PC-9 (cell line): ENCODE measurements around the gene ASCC3. TPM values are rescaled to one million over a fixed set of nuclear protein-coding genes. Genes with fewer than 3 reads are reported as not detected.
"Not testable (repeated sequence)": the region's sequence is repeated elsewhere in the genome, so short reads cannot be mapped to it uniquely, and the experiment has no call there.

Experiments
- BruUV-seq: library from RNA; stranded (reverse); fragments of 400-500 nt; replicated peaks from 2 replicates; lab custom pipeline; 2021; lab: Mats Ljungman, UMichigan
- CTCF ChIA-PET: fragments of 300-600 bp; sonication (Branson Sonifier 250); formaldehyde crosslinking; loops from one replicate; lab custom pipeline; 2022; ENCODE audit warnings: antibody characterized with exemption; lab: Charles Lee
- POLR2A ChIA-PET: fragments of 300-600 bp; sonication (Branson Sonifier 250); formaldehyde crosslinking; loops from one replicate; lab custom pipeline; 2022; ENCODE audit warnings: antibody characterized with exemption; ENCODE audit not compliant: unreplicated experiment; lab: Charles Lee
- DNase-seq, 2 experiments: peaks; one replicate each; pipeline versions ENCODE4 v3.0.0 to v3.0.0-alpha.2; 2015 to 2022; ENCODE audit warnings: mixed read lengths in 1 of 2
- H2AFZ ChIP-seq: fragments of 200-600 bp; sonication (generic); 2 replicates; pipeline ENCODE4 v1.8.1; 2017; ENCODE audit warnings: antibody characterized with exemption
- H3F3A ChIP-seq: fragments of 200-600 bp; sonication (generic); 2 replicates; pipeline ENCODE4 v1.8.1; 2017; ENCODE audit warnings: antibody characterized with exemption, mild to moderate bottlenecking, low read depth; ENCODE audit not compliant: insufficient read depth
- H3K27ac ChIP-seq: fragments of 200-600 bp; sonication (generic); 2 replicates; pipeline ENCODE4 v1.6.1; 2016; ENCODE audit warnings: mixed run types
- H3K27me3 ChIP-seq: fragments of 200-600 bp; sonication (generic); 2 replicates; pipeline ENCODE4 v1.6.1; 2016; ENCODE audit warnings: low read depth, mixed run types; ENCODE audit not compliant: insufficient read depth
- H3K36me3 ChIP-seq: fragments of 200-600 bp; sonication (generic); 2 replicates; pipeline ENCODE4 v1.6.1; 2016; ENCODE audit warnings: low read depth, mixed run types
- H3K4me1 ChIP-seq: fragments of 200-600 bp; sonication (generic); replicated peaks from 2 replicates; pipeline ENCODE4 v1.6.1; 2016; ENCODE audit warnings: mixed run types; ENCODE audit not compliant: insufficient read depth
- H3K4me2 ChIP-seq: fragments of 200-600 bp; sonication (generic); 2 replicates; pipeline ENCODE4 v1.6.1; 2017; ENCODE audit warnings: mixed run types
- H3K4me3 ChIP-seq: fragments of 200-600 bp; sonication (generic); 2 replicates; pipeline ENCODE4 v1.6.1; 2016; ENCODE audit warnings: mixed run types
- H3K79me2 ChIP-seq: fragments of 200-600 bp; sonication (generic); 2 replicates; pipeline ENCODE4 v1.6.1; 2017; ENCODE audit warnings: low read depth, mixed run types
- H3K9me2 ChIP-seq: fragments of 200-600 bp; sonication (generic); 2 replicates; pipeline ENCODE4 v1.8.1; 2017; ENCODE audit warnings: mild to moderate bottlenecking; ENCODE audit not compliant: insufficient read depth
- H3K9me3 ChIP-seq: fragments of 200-600 bp; sonication (generic); 2 replicates; pipeline ENCODE4 v1.8.1; 2016; ENCODE audit warnings: low read depth; ENCODE audit not compliant: insufficient read depth
- H4K20me1 ChIP-seq: fragments of 200-600 bp; sonication (generic); 2 replicates; pipeline ENCODE4 v1.8.1; 2017; ENCODE audit not compliant: insufficient read depth
- EZH2 ChIP-seq: fragments of 200-600 bp; sonication (generic); IDR thresholded peaks from 2 replicates; pipeline ENCODE4 v1.8.0; 2017; ENCODE audit warnings: antibody characterized with exemption, low read depth
- intact Hi-C: fragments of 100-400 bp; cut with micrococcal nuclease; formaldehyde crosslinking; loops from one replicate; pipeline ENCODE4 v1.10.0; 2022; ENCODE audit not compliant: unreplicated experiment
- total RNA-seq: library from RNA; stranded (reverse); gene quantifications from 2 replicates; pipeline ENCODE4 v1.2.3, GENCODE V29; 2021
- TF ChIP-seq, protein P1 (sequence below): fragments of 200-600 bp; sonication (generic); conservative IDR thresholded peaks from 2 replicates; pipeline ENCODE4 v1.6.1; 2017; ENCODE audit warnings: mixed run types, antibody characterized with exemption, mild to moderate bottlenecking, moderate library complexity

Gene ASCC3
- total RNA-seq, 1 experiment from 2014 or later, result 29.4 TPM

DNA sequence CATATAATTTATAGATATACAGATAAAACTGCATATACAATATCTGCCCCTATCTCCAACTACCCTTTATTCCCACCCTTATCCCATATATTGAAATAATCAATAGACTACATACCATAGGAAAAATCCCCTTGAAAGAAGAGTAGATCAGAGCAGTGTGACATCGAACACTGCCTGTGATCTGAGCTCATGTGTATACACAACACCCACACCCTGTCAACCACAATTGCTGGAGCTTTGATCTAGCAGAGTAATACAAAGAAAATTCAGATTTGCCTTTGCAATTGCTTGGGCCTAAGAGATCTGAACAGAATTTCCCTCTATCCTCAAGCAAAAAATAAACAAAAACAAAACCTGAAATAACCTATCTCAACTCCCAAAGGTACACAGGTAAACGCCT lies 119.3 kb downstream of the ASCC3 start:
- H3K4me3 ChIP-seq, result no peak overlapping the region
- H4K20me1 ChIP-seq, result no peaks in the 10 kb centered on the region
- no TSS peak for BruUV-seq
- no peak overlapping the region for H3K27ac ChIP-seq
- no peaks in the 10 kb centered on the region for H3K9me2 ChIP-seq
- no peak for DNase-seq
- ChIA-PET POLR2A (no interaction called here), CTCF (no interaction called here)
- no peak overlapping the region for H2AFZ ChIP-seq
- no peaks in the 10 kb centered on the region for H3K79me2 ChIP-seq
- intact Hi-C loops, result no loop called here
- no peak overlapping the region for H3K4me2 ChIP-seq
- no peaks in the 10 kb centered on the region for H3K4me1 ChIP-seq
- H3F3A ChIP-seq, result no peaks in the 10 kb centered on the region
- TF ChIP-seq EZH2, result no peak
- TF ChIP-seq, protein P1, sequence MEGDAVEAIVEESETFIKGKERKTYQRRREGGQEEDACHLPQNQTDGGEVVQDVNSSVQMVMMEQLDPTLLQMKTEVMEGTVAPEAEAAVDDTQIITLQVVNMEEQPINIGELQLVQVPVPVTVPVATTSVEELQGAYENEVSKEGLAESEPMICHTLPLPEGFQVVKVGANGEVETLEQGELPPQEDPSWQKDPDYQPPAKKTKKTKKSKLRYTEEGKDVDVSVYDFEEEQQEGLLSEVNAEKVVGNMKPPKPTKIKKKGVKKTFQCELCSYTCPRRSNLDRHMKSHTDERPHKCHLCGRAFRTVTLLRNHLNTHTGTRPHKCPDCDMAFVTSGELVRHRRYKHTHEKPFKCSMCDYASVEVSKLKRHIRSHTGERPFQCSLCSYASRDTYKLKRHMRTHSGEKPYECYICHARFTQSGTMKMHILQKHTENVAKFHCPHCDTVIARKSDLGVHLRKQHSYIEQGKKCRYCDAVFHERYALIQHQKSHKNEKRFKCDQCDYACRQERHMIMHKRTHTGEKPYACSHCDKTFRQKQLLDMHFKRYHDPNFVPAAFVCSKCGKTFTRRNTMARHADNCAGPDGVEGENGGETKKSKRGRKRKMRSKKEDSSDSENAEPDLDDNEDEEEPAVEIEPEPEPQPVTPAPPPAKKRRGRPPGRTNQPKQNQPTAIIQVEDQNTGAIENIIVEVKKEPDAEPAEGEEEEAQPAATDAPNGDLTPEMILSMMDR, result no peak
- H3K9me3 ChIP-seq, result no peaks in the 10 kb centered on the region
- H3K36me3 ChIP-seq, result peaks cover 8% of the 10 kb centered on the region
- no peaks in the 10 kb centered on the region for H3K27me3 ChIP-seq

- H3K4me2 ChIP-seq, CTCF ChIA-PET, H3K79me2 ChIP-seq, H3K27me3 ChIP-seq, H3K36me3 ChIP-seq, H3K9me3 ChIP-seq, BruUV-seq, H3K4me1 ChIP-seq, H2AFZ ChIP-seq, H4K20me1 ChIP-seq, DNase-seq, H3K27ac ChIP-seq, H3K9me2 ChIP-seq, intact Hi-C loops, H3F3A ChIP-seq, POLR2A ChIA-PET, H3K4me3 ChIP-seq: not testable (repeated sequence)
Measured at GRCh38 chr6:100758386-100758785, 122.7 kb downstream of the ASCC3 start.

GRCh38 chr6:100753421-100753820 lies 127.7 kb downstream of the ASCC3 start:
- 0 out of 2 replicates have a peak, but pooled peaks cover 6% of the 10 kb centered on the region for H3K36me3 ChIP-seq
- H3K4me2 ChIP-seq, result no peak overlapping the region
- no peak overlapping the region for H3K4me3 ChIP-seq
- H4K20me1 ChIP-seq, result no peaks in the 10 kb centered on the region
- no peak overlapping the region for H3K27ac ChIP-seq
- no peaks in the 10 kb centered on the region for H3K79me2 ChIP-seq
- H2AFZ ChIP-seq, result no peak overlapping the region
- H3F3A ChIP-seq, result no peaks in the 10 kb centered on the region
- no peaks in the 10 kb centered on the region for H3K27me3 ChIP-seq
- H3K9me2 ChIP-seq, result no peaks in the 10 kb centered on the region
- no peak for TF ChIP-seq EZH2
- TF ChIP-seq, protein P1, result no peak
- no TSS peak for BruUV-seq
- H3K9me3 ChIP-seq, result no peaks in the 10 kb centered on the region
- ChIA-PET POLR2A (no interaction called here), CTCF (no interaction called here)
- intact Hi-C loops, result no loop called here
- H3K4me1 ChIP-seq, result no peaks in the 10 kb centered on the region
- DNase-seq, result no peak

- Histone ChIP-seq H3K4me1 (no peaks in the 10 kb centered on the region), H3F3A (no peaks in the 10 kb centered on the region), H2AFZ (no peak overlapping the region), H3K27me3 (no peaks in the 10 kb centered on the region), H3K79me2 (no peaks in the 10 kb centered on the region), H3K27ac (no peak overlapping the region), H3K9me2 (no peaks in the 10 kb centered on the region), H4K20me1 (no peaks in the 10 kb centered on the region), H3K36me3 (0 out of 2 replicates have a peak, but pooled peaks cover 6% of the 10 kb centered on the region), H3K4me3 (no peak overlapping the region), H3K4me2 (no peak overlapping the region), H3K9me3 (no peaks in the 10 kb centered on the region)
- ChIA-PET CTCF (no interaction called here), POLR2A (no interaction called here)
- DNase-seq, result no peak
- TF ChIP-seq, protein P1, result no peak
- no peak for TF ChIP-seq EZH2
- BruUV-seq, result no TSS peak
- intact Hi-C loops, result no loop called here
Measured at GRCh38 chr6:100751590-100751989, 129.5 kb downstream of the ASCC3 start.
